Rectal smooth muscle tissue (tissue), 1 donor: ENCODE data around the gene CRTAC1.

ENCODE experiments used
- H3K27ac ChIP-seq: one replicate; pipeline ENCODE4 v1.7.0; 2013; ENCODE audit warnings: low read depth, low read length, inconsistent platforms
- H3K27me3 ChIP-seq: one replicate; pipeline ENCODE4 v1.7.0; 2013; ENCODE audit warnings: low read length; ENCODE audit not compliant: control insufficient read depth, insufficient read depth
- H3K36me3 ChIP-seq: one replicate; pipeline ENCODE4 v1.7.0; 2013; ENCODE audit warnings: low read length; ENCODE audit not compliant: control insufficient read depth, insufficient read depth
- H3K4me1 ChIP-seq: one replicate; pipeline ENCODE4 v1.7.0; 2013; ENCODE audit warnings: low read length; ENCODE audit not compliant: control insufficient read depth, insufficient read depth
- H3K4me3 ChIP-seq: one replicate; pipeline ENCODE4 v1.7.0; 2013; ENCODE audit warnings: low read length
- H3K9ac ChIP-seq: one replicate; pipeline ENCODE4 v1.7.0; 2013; ENCODE audit warnings: low read length

Gene CRTAC1

DNA sequence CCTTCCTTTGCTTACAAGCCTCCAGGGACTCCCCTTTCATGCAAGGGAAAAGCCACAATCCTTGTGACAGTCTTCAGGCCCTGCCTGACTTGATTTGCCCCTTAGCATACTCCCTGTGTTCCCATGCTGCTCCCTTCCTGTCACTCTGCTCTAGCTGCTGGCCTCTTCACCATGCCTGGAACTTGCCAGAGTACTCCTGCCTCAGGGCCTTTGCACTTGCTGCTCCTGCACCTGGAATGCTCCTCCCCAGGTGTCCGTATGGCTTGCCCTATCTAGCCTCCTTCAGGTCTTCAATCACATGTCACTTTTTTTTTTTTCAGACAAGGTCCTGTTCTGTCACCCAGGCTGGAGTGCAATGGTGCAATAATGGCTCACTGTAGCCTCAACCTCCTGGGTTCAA lies 203.5 kb downstream of the CRTAC1 start:
- Histone ChIP-seq H3K4me1 (no peaks in the 10 kb centered on the region), H3K9ac (no peak overlapping the region), H3K4me3 (no peak overlapping the region), H3K27ac (no peak overlapping the region), H3K27me3 (no peaks in the 10 kb centered on the region), H3K36me3 (no peaks in the 10 kb centered on the region)

DNA sequence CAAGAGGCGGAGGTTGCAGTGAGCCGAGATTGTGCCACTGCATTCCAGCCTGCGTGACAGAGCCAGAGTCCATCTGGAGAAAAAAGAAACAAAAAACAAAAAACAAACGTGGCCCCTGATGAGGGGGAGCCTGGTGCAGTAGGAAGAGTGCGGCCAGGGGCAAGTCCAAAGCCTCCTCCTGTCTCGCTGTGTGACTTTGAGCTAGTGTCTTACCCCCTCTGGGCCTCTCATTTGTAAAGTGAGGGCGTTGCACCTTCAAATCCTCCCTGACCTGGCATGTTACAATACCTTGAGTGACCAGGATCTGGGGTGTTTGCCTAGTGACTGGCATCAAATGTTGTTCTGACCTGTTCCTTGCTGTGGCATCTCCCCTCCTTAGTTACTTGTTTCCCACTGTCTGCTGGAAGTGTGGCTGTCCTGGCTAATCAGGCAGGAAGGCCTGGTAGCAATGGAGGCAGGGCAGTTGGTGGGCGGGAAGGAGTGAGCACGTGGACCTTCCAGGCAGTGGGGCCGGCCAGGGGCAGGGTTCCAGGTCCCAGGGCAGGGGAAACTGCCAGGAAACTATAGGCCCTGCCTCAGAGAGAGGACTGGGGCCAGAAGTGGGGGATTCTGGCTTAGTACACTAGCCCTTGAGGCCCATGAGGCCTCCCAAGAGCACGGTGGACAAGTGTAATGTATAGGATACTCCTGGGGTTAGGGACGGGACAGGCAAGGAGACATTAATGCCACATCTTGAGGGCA lies 205.2 kb downstream of the CRTAC1 start:
- Histone ChIP-seq H3K36me3 (no peaks in the 10 kb centered on the region), H3K4me1 (no peaks in the 10 kb centered on the region), H3K9ac (no peak overlapping the region), H3K27me3 (no peaks in the 10 kb centered on the region), H3K4me3 (no peak overlapping the region), H3K27ac (no peak overlapping the region)

- H3K9ac ChIP-seq, result no peak overlapping the region
- no peaks in the 10 kb centered on the region for H3K4me1 ChIP-seq
- H3K4me3 ChIP-seq, result no peak overlapping the region
- H3K27ac ChIP-seq, result no peak overlapping the region
- H3K27me3 ChIP-seq, result no peaks in the 10 kb centered on the region
- H3K36me3 ChIP-seq, result no peaks in the 10 kb centered on the region
These were observed 206.7 kb downstream of the CRTAC1 start for GRCh38 chr10:97823734-97824133.

DNA sequence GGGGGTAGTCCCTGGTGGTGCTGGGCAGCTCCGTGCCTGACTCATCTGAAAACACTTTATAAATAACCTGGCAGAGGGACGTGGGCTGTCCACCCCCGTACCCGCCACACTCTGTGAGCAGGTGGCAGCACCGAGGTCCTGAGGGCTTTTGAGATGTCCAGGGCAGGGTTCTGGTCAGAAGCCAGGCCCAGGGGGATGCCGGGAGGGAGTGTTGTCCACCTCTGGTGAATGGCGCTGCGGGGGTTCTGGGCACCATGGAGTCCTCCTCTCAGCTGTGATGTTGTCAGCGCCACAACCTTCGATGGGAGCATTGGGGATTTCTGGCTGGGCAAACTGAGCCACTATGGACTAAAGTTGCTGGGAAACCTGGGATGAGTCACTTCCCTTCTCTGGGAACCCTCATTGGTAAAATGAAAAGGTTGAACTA lies 208.1 kb downstream of the CRTAC1 start:
- H3K27ac ChIP-seq, result no peak overlapping the region
- H3K4me3 ChIP-seq, result no peak overlapping the region
- no peaks in the 10 kb centered on the region for H3K36me3 ChIP-seq
- no peak overlapping the region for H3K9ac ChIP-seq
- H3K27me3 ChIP-seq, result no peaks in the 10 kb centered on the region
- no peaks in the 10 kb centered on the region for H3K4me1 ChIP-seq

GRCh38 chr10:97821308-97822038 lies 208.9 kb downstream of the CRTAC1 start:
- Histone ChIP-seq H3K9ac (no peak overlapping the region), H3K27ac (no peak overlapping the region), H3K4me3 (no peak overlapping the region), H3K4me1 (no peaks in the 10 kb centered on the region), H3K36me3 (no peaks in the 10 kb centered on the region), H3K27me3 (no peaks in the 10 kb centered on the region)

- no peaks in the 10 kb centered on the region for H3K4me1 ChIP-seq
- H3K9ac ChIP-seq, result no peak overlapping the region
- no peak overlapping the region for H3K4me3 ChIP-seq
- H3K36me3 ChIP-seq, result no peaks in the 10 kb centered on the region
- no peak overlapping the region for H3K27ac ChIP-seq
- H3K27me3 ChIP-seq, result no peaks in the 10 kb centered on the region
These were observed 210.2 kb downstream of the CRTAC1 start for GRCh38 chr10:97820096-97820704.

GRCh38 chr10:97818572-97818971 lies 211.8 kb downstream of the CRTAC1 start:
- Histone ChIP-seq H3K4me1 (no peaks in the 10 kb centered on the region), H3K9ac (no peak overlapping the region), H3K27me3 (no peaks in the 10 kb centered on the region), H3K27ac (no peak overlapping the region), H3K36me3 (no peaks in the 10 kb centered on the region), H3K4me3 (no peak overlapping the region)

- Histone ChIP-seq H3K36me3 (no peaks in the 10 kb centered on the region), H3K27me3 (no peaks in the 10 kb centered on the region), H3K9ac (no peak overlapping the region), H3K4me3 (no peak overlapping the region), H3K4me1 (no peaks in the 10 kb centered on the region), H3K27ac (no peak overlapping the region)
These were observed 213.8 kb downstream of the CRTAC1 start for GRCh38 chr10:97816609-97817008.
